ENCODE measurements around the gene PRKCQ.

Gene PRKCQ

GRCh38 chr10:6405713-6406112, 174.4 kb downstream of the PRKCQ start:
- no peak for DNase-seq (ENCODE audit: low spot score)

GRCh38 chr10:6404127-6405072, 175.7 kb downstream of the PRKCQ start:
- DNase-seq (ENCODE audit: low spot score) = no peak

GRCh38 chr10:6402960-6403359, 177.1 kb downstream of the PRKCQ start:
- no peak for DNase-seq (ENCODE audit: low spot score)

- peak; percentile 60 for DNase-seq (ENCODE audit: low spot score)
These were observed 177.7 kb downstream of the PRKCQ start for GRCh38 chr10:6402349-6402709.

GRCh38 chr10:6401558-6402348, 178.3 kb downstream of the PRKCQ start:
- peak; percentile 96 for DNase-seq (ENCODE audit: low spot score)

GRCh38 chr10:6400821-6401465, 179.1 kb downstream of the PRKCQ start:
- DNase-seq (ENCODE audit: low spot score) = no peak

- no peak for DNase-seq (ENCODE audit: low spot score)
These were observed 179.7 kb downstream of the PRKCQ start for GRCh38 chr10:6400331-6400730.

- DNase-seq (ENCODE audit: low spot score) = no peak
These were observed 180.2 kb downstream of the PRKCQ start for GRCh38 chr10:6399879-6400278.

- peak; percentile 83 for DNase-seq (ENCODE audit: low spot score)
These were observed 180.8 kb downstream of the PRKCQ start for GRCh38 chr10:6399231-6399741.

GRCh38 chr10:6398399-6398798, 181.7 kb downstream of the PRKCQ start:
- DNase-seq (ENCODE audit: low spot score) = no peak

- DNase-seq (ENCODE audit: low spot score) = no peak
These were observed 183.4 kb downstream of the PRKCQ start for GRCh38 chr10:6396652-6397051.

GRCh38 chr10:6396226-6396625, 183.8 kb downstream of the PRKCQ start:
- DNase-seq (ENCODE audit: low spot score) = no peak

GRCh38 chr10:6395606-6396005, 184.5 kb downstream of the PRKCQ start:
- DNase-seq (ENCODE audit: low spot score) = no peak

- no peak for DNase-seq (ENCODE audit: low spot score)
These were observed 186.0 kb downstream of the PRKCQ start for GRCh38 chr10:6394084-6394483.

GRCh38 chr10:6393168-6393567, 186.9 kb downstream of the PRKCQ start:
- DNase-seq (ENCODE audit: low spot score) = no peak

GRCh38 chr10:6390213-6390845, 189.7 kb downstream of the PRKCQ start:
- no peak for DNase-seq (ENCODE audit: low spot score)

GRCh38 chr10:6388261-6388893, 191.7 kb downstream of the PRKCQ start:
- no peak for DNase-seq (ENCODE audit: low spot score)

- DNase-seq (ENCODE audit: low spot score) = no peak
These were observed 193.1 kb downstream of the PRKCQ start for GRCh38 chr10:6386960-6387359.

- DNase-seq (ENCODE audit: low spot score) = peak; percentile 73
These were observed 193.7 kb downstream of the PRKCQ start for GRCh38 chr10:6386346-6386745.

- no peak for DNase-seq (ENCODE audit: low spot score)
These were observed 194.4 kb downstream of the PRKCQ start for GRCh38 chr10:6385665-6386064.

- DNase-seq (ENCODE audit: low spot score) = no peak
These were observed 195.2 kb downstream of the PRKCQ start for GRCh38 chr10:6384847-6385246.
